Sigmoid colon (tissue), 4 donors: ENCODE data around the gene RPN2.

Source experiments
- EP300 ChIP-seq, 4 donors: sonication (generic); formaldehyde crosslinking; IDR thresholded peaks; one replicate each; pipeline ENCODE4 v1.6.1; 2017; ENCODE audit warnings: antibody characterized with exemption in 4 of 4
- POLR2A ChIP-seq, 2 donors: fragments of 450-650 bp; IDR thresholded peaks; one replicate each; pipeline ENCODE4 v1.6.1; 2016; ENCODE audit warnings: antibody characterized with exemption in 2 of 2, mild to moderate bottlenecking in 2 of 2, moderate library complexity in 2 of 2
- POLR2AphosphoS5 ChIP-seq, 4 donors: sonication (generic); formaldehyde crosslinking; IDR thresholded peaks; one replicate each; pipeline ENCODE4 v1.6.1; 2017; ENCODE audit warnings: antibody characterized with exemption in 4 of 4
- TF ChIP-seq, protein P1 (sequence below), 4 experiments: fragments of 450-650 bp in 3 of 4; fragments of 200-600 bp in 1 of 4; IDR thresholded peaks; one replicate each; pipeline ENCODE4 v1.5.1; 2016 to 2019; ENCODE audit warnings: antibody characterized with exemption in 4 of 4, mild to moderate bottlenecking in 3 of 4, moderate library complexity in 2 of 4

DNA sequence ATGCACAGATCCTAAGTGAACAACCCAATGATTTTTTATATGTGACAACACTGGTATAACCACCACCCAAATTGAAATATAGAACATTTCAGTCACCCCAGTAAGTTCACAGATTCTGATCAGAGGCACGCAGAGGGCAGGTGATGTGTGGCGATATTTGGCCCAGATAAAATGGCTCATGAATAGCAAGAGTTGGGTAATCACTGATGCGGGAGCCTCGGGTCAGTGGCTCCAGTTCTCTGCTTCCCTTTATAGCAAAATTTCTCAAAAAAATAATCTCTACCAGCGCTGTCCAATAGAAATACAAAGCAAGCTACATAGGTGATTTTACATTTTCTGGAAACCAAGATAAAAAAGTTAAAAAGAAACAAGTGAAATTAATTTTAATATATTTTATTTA, 67.6 kb downstream of the RPN2 start:
- TF ChIP-seq, protein P1, sequence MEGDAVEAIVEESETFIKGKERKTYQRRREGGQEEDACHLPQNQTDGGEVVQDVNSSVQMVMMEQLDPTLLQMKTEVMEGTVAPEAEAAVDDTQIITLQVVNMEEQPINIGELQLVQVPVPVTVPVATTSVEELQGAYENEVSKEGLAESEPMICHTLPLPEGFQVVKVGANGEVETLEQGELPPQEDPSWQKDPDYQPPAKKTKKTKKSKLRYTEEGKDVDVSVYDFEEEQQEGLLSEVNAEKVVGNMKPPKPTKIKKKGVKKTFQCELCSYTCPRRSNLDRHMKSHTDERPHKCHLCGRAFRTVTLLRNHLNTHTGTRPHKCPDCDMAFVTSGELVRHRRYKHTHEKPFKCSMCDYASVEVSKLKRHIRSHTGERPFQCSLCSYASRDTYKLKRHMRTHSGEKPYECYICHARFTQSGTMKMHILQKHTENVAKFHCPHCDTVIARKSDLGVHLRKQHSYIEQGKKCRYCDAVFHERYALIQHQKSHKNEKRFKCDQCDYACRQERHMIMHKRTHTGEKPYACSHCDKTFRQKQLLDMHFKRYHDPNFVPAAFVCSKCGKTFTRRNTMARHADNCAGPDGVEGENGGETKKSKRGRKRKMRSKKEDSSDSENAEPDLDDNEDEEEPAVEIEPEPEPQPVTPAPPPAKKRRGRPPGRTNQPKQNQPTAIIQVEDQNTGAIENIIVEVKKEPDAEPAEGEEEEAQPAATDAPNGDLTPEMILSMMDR (IDR thresholded peaks at IDR 0.05): no peak
- no peak for TF ChIP-seq EP300 (IDR thresholded peaks at IDR 0.05)
- no peak for TF ChIP-seq POLR2A (IDR thresholded peaks at IDR 0.05)
- TF ChIP-seq POLR2AphosphoS5 (IDR thresholded peaks at IDR 0.05): no peak
